B cell (primary cell): Measurements from ENCODE around the gene DCT.

Source experiments
- EZH2 ChIP-seq: IDR thresholded peaks from 2 replicates; pipeline ENCODE4 v1.6.1; 2012; ENCODE audit warnings: borderline replicate concordance, low read depth, mild to moderate bottlenecking, moderate library complexity, low read length; ENCODE audit not compliant: insufficient read depth, poor library complexity, severe bottlenecking
- TF ChIP-seq, protein P1 (sequence below): fragments of 200-600 bp; IDR thresholded peaks from one replicate; pipeline ENCODE4 v1.8.0; 2022; ENCODE audit warnings: antibody characterized with exemption, mild to moderate bottlenecking

DNA sequence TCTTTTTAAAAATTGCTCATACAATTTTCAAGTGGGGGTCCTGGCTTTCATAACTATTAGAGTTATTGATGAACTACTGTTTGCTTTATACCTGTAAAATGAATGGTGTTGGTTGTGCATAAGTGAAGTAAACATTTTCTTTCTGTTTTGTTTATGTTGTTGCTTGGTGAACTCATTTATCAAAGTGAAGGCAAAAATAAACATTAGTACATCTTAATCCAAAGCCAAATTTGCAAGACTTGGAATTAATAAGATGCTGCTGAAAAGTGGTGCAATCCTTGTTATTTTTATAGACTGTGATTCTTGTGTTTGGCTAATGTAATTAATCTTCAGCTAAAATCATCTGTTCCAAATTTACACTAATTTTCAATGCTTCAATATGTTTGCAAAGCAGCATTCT, 24.4 kb upstream of the DCT start:
- TF ChIP-seq, protein P1, sequence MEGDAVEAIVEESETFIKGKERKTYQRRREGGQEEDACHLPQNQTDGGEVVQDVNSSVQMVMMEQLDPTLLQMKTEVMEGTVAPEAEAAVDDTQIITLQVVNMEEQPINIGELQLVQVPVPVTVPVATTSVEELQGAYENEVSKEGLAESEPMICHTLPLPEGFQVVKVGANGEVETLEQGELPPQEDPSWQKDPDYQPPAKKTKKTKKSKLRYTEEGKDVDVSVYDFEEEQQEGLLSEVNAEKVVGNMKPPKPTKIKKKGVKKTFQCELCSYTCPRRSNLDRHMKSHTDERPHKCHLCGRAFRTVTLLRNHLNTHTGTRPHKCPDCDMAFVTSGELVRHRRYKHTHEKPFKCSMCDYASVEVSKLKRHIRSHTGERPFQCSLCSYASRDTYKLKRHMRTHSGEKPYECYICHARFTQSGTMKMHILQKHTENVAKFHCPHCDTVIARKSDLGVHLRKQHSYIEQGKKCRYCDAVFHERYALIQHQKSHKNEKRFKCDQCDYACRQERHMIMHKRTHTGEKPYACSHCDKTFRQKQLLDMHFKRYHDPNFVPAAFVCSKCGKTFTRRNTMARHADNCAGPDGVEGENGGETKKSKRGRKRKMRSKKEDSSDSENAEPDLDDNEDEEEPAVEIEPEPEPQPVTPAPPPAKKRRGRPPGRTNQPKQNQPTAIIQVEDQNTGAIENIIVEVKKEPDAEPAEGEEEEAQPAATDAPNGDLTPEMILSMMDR, result no peak
- no peak for TF ChIP-seq EZH2
